H4 (cell line): ENCODE data around the gene SATB2. TPM values are rescaled to one million over a fixed set of nuclear protein-coding genes. Genes with fewer than 3 reads are reported as not detected.

Source experiments
- DNase-seq: peaks from one replicate; pipeline ENCODE4 v3.0.0-alpha.2; 2015; ENCODE audit warnings: low spot score
- total RNA-seq: library from RNA; depleted of rRNA; stranded (reverse); fragments of >200 nt; shearing (Covaris generic); gene quantifications from 2 replicates; pipeline ENCODE4 v1.2.3, GENCODE V29; 2014

SATB2 gene
- total RNA-seq, 1 experiment from 2014 or later: 10.3 TPM

- no peak for DNase-seq
These were observed 200.2 kb downstream of the SATB2 start for GRCh38 chr2:199257261-199258224.

GRCh38 chr2:199230091-199230490 lies 227.6 kb downstream of the SATB2 start:
- peak; percentile 52 for DNase-seq

- DNase-seq: peak; percentile 99
These were observed 228.6 kb downstream of the SATB2 start for GRCh38 chr2:199228887-199229819.

- peak; percentile 44 for DNase-seq
These were observed 233.9 kb downstream of the SATB2 start for GRCh38 chr2:199223791-199224190.

GRCh38 chr2:199220920-199221319 lies 236.8 kb downstream of the SATB2 start:
- DNase-seq: no peak

- no peak for DNase-seq
These were observed 238.2 kb downstream of the SATB2 start for GRCh38 chr2:199219551-199219950.
